HEK293 (cell line): Measurements from ENCODE around the gene FAM181A.

Source experiments
- MYNN ChIP-seq: fragments of 450-650 bp; formaldehyde crosslinking; IDR thresholded peaks from 2 replicates; pipeline ENCODE4 v1.5.1; 2016; ENCODE audit warnings: missing biosample characterization, missing genetic modification characterization, borderline replicate concordance
- ZNF114 ChIP-seq: fragments of 450-650 bp; formaldehyde crosslinking; IDR thresholded peaks from 2 replicates; pipeline ENCODE4 v1.5.0; 2017; ENCODE audit warnings: missing biosample characterization, missing genetic modification characterization
- ZNF24 ChIP-seq: fragments of 450-650 bp; formaldehyde crosslinking; IDR thresholded peaks from 2 replicates; pipeline ENCODE4 v1.5.1; 2016; ENCODE audit warnings: missing biosample characterization, missing genetic modification characterization
- ZNF391 ChIP-seq: fragments of 450-650 bp; formaldehyde crosslinking; IDR thresholded peaks from 2 replicates; pipeline ENCODE4 v1.5.1; 2016; ENCODE audit warnings: low read depth, missing biosample characterization, missing genetic modification characterization, borderline replicate concordance
- ZNF549 ChIP-seq: fragments of 450-650 bp; IDR thresholded peaks from 2 replicates; pipeline ENCODE4 v1.5.1; 2018; ENCODE audit warnings: missing biosample characterization, missing genetic modification characterization, mild to moderate bottlenecking, inconsistent platforms, moderate library complexity
- ZNF585B ChIP-seq: fragments of 450-650 bp; formaldehyde crosslinking; IDR thresholded peaks from 2 replicates; pipeline ENCODE4 v1.5.1; 2016; ENCODE audit warnings: missing biosample characterization, missing genetic modification characterization
- ZNF747 ChIP-seq: fragments of 450-650 bp; formaldehyde crosslinking; IDR thresholded peaks from 2 replicates; pipeline ENCODE4 v1.5.1; 2016; ENCODE audit warnings: missing biosample characterization, missing genetic modification characterization
- TF ChIP-seq, protein P1 (sequence below): fragments of 450-650 bp; formaldehyde crosslinking; IDR thresholded peaks from 2 replicates; pipeline ENCODE4 v1.5.1; 2017; ENCODE audit warnings: missing biosample characterization, missing genetic modification characterization
- TF ChIP-seq, protein P2 (sequence below): fragments of 450-650 bp; formaldehyde crosslinking; IDR thresholded peaks from 2 replicates; pipeline ENCODE4 v1.5.1; 2016; ENCODE audit warnings: missing biosample characterization, missing genetic modification characterization
- TF ChIP-seq, protein P3 (sequence below): fragments of 450-650 bp; formaldehyde crosslinking; IDR thresholded peaks from 2 replicates; pipeline ENCODE4 v1.5.1; 2016; ENCODE audit warnings: missing biosample characterization, missing genetic modification characterization

DNA sequence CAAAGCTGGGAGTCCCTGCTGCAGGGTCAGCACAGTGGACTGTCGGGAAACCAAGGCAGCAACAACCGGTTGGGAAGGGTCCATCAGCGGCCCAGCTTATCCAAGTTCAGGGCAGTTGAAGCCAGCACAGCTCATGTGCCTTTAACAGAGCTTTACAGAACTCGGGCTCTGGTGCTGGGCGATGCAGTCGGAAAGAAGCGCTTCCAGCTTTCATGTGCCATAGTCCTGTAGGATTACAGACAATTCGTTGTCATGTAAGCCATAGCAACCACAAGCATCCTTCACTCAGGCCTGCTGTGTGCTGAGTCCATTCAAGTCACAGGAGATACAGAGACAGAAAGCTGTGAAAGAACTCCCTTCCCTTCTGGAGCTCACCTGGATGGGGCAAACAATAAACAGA lies 3.5 kb upstream of the FAM181A start:
- TF ChIP-seq ZNF24 (tag by site-specific recombination) (no peak), MYNN (no peak), ZNF114 (tag by site-specific recombination) (no peak), ZNF585B (no peak), ZNF391 (no peak), ZNF549 (no peak), ZNF747 (tag by site-specific recombination) (no peak)
- TF ChIP-seq, protein P1, sequence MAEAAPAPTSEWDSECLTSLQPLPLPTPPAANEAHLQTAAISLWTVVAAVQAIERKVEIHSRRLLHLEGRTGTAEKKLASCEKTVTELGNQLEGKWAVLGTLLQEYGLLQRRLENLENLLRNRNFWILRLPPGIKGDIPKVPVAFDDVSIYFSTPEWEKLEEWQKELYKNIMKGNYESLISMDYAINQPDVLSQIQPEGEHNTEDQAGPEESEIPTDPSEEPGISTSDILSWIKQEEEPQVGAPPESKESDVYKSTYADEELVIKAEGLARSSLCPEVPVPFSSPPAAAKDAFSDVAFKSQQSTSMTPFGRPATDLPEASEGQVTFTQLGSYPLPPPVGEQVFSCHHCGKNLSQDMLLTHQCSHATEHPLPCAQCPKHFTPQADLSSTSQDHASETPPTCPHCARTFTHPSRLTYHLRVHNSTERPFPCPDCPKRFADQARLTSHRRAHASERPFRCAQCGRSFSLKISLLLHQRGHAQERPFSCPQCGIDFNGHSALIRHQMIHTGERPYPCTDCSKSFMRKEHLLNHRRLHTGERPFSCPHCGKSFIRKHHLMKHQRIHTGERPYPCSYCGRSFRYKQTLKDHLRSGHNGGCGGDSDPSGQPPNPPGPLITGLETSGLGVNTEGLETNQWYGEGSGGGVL: no peak
- TF ChIP-seq, protein P2, sequence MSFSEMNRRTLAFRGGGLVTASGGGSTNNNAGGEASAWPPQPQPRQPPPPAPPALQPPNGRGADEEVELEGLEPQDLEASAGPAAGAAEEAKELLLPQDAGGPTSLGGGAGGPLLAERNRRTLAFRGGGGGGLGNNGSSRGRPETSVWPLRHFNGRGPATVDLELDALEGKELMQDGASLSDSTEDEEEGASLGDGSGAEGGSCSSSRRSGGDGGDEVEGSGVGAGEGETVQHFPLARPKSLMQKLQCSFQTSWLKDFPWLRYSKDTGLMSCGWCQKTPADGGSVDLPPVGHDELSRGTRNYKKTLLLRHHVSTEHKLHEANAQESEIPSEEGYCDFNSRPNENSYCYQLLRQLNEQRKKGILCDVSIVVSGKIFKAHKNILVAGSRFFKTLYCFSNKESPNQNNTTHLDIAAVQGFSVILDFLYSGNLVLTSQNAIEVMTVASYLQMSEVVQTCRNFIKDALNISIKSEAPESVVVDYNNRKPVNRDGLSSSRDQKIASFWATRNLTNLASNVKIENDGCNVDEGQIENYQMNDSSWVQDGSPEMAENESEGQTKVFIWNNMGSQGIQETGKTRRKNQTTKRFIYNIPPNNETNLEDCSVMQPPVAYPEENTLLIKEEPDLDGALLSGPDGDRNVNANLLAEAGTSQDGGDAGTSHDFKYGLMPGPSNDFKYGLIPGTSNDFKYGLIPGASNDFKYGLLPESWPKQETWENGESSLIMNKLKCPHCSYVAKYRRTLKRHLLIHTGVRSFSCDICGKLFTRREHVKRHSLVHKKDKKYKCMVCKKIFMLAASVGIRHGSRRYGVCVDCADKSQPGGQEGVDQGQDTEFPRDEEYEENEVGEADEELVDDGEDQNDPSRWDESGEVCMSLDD (tag by site-specific recombination): no peak
- TF ChIP-seq, protein P3, sequence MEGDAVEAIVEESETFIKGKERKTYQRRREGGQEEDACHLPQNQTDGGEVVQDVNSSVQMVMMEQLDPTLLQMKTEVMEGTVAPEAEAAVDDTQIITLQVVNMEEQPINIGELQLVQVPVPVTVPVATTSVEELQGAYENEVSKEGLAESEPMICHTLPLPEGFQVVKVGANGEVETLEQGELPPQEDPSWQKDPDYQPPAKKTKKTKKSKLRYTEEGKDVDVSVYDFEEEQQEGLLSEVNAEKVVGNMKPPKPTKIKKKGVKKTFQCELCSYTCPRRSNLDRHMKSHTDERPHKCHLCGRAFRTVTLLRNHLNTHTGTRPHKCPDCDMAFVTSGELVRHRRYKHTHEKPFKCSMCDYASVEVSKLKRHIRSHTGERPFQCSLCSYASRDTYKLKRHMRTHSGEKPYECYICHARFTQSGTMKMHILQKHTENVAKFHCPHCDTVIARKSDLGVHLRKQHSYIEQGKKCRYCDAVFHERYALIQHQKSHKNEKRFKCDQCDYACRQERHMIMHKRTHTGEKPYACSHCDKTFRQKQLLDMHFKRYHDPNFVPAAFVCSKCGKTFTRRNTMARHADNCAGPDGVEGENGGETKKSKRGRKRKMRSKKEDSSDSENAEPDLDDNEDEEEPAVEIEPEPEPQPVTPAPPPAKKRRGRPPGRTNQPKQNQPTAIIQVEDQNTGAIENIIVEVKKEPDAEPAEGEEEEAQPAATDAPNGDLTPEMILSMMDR (tag by site-specific recombination): no peak
